HCT116 (cell line): ENCODE measurements around the gene MRPL21. TPM values are rescaled to one million over a fixed set of nuclear protein-coding genes. Genes with fewer than 3 reads are reported as not detected.

ENCODE experiments used
- ATAC-seq: fragments of 200-7000 bp; cut with Tn5 transposase; 2 replicates; pipeline ENCODE4 v1.9.1; 2020; ENCODE audit warnings: mild to moderate bottlenecking, moderate library complexity
- BruUV-seq: library from RNA; stranded (reverse); fragments of 400-500 nt; replicated peaks from 2 replicates; lab custom pipeline; 2021; lab: Mats Ljungman, UMichigan
- CTCF ChIA-PET: fragments of 300-600 bp; sonication (Branson Sonifier 250); formaldehyde crosslinking; loops from one replicate; lab custom pipeline; 2021; ENCODE audit warnings: antibody characterized with exemption; lab: Charles Lee
- POLR2A ChIA-PET: fragments of 300-600, 350-600 bp; sonication (Branson Sonifier 250); formaldehyde crosslinking; loops from one replicate; lab custom pipeline; 2021; ENCODE audit warnings: antibody characterized with exemption; lab: Charles Lee
- RAD21 ChIA-PET, 2 experiments: fragments of 300-600 bp; sonication (Branson Sonifier 250); formaldehyde crosslinking; loops; one replicate each; lab custom pipeline; 2023; ENCODE audit warnings: low total read pairs in 2 of 2; ENCODE audit not compliant: uncharacterized antibody in 2 of 2, unreplicated experiment in 2 of 2, low non-redundant PET in 1 of 2; lab: Charles Lee
- DNase-seq: peaks from one replicate; pipeline ENCODE4 v3.0.0-alpha.2; 2010; ENCODE audit warnings: low read depth, low spot score
- H2AFZ ChIP-seq: fragments of 200-600 bp; shearing (Covaris generic), sonication (generic); 2 replicates; pipeline ENCODE4 v1.6.1; 2017; ENCODE audit warnings: low read depth, mixed run types, mixed read lengths, antibody characterized with exemption, low read length; ENCODE audit not compliant: poor library complexity, severe bottlenecking
- H3K27ac ChIP-seq: 2 replicates; pipeline ENCODE4 v1.5.1; 2012; ENCODE audit warnings: low read depth, low read length
- H3K27me3 ChIP-seq: fragments of 200-600 bp; sonication (generic); 2 replicates; pipeline ENCODE4 v1.6.1; 2016; ENCODE audit warnings: mixed run types, low read length, mixed read lengths; ENCODE audit not compliant: insufficient read depth
- H3K36me3 ChIP-seq, 2 experiments: fragments of 200-500 bp in 1 of 2; fragments of 200-600 bp in 1 of 2; sonication (Bioruptor generic) in 1 of 2; sonication (generic) in 1 of 2; 2 replicates each; pipeline versions ENCODE4 v1.5.1 to v1.6.1; 2014 to 2016; ENCODE audit warnings: low read length in 2 of 2, inconsistent platforms in 1 of 2, mixed read lengths in 1 of 2, mixed run types in 1 of 2; ENCODE audit not compliant: insufficient read depth in 2 of 2, control insufficient read depth in 1 of 2
- H3K4me1 ChIP-seq, 2 experiments: fragments of 200-600 bp in 1 of 2; sonication (generic) in 1 of 2; 2 replicates each; pipeline versions ENCODE4 v1.5.1 to v1.6.1; 2012 to 2017; ENCODE audit warnings: low read length in 2 of 2, inconsistent platforms in 1 of 2, mild to moderate bottlenecking in 1 of 2, mixed read lengths in 1 of 2, mixed run types in 1 of 2, moderate library complexity in 1 of 2; ENCODE audit not compliant: insufficient read depth in 2 of 2, control insufficient read depth in 1 of 2
- H3K4me2 ChIP-seq: fragments of 200-600 bp; sonication (generic); 2 replicates; pipeline ENCODE4 v1.6.1; 2017; ENCODE audit warnings: mixed run types, low read length, mixed read lengths
- H3K4me3 ChIP-seq, 2 experiments: fragments of 200-600 bp in 1 of 2; sonication (generic) in 1 of 2; replicated peaks in 1 of 2; 2 replicates each; pipeline ENCODE4 v1.5.1; 2011 to 2016; ENCODE audit warnings: low read length in 2 of 2, control low read depth in 1 of 2, low read depth in 1 of 2, mild to moderate bottlenecking in 1 of 2, mixed read lengths in 1 of 2, mixed run types in 1 of 2
- H3K79me2 ChIP-seq: fragments of 200-600 bp; sonication (generic); 2 replicates; pipeline ENCODE4 v1.6.1; 2017; ENCODE audit warnings: mild to moderate bottlenecking, mixed run types, low read length, moderate library complexity, mixed read lengths; ENCODE audit not compliant: insufficient read depth
- H3K9ac ChIP-seq: fragments of 200-600 bp; sonication (generic); 2 replicates; pipeline ENCODE4 v1.6.1; 2016; ENCODE audit warnings: low read length, mixed read lengths
- H3K9me2 ChIP-seq: fragments of 200-600 bp; sonication (generic), shearing (Covaris generic); 2 replicates; pipeline ENCODE4 v1.6.1; 2017; ENCODE audit warnings: mixed run types, mild to moderate bottlenecking, moderate library complexity; ENCODE audit not compliant: insufficient read depth
- H3K9me3 ChIP-seq, 2 experiments: fragments of 200-500 bp in 1 of 2; fragments of 200-600 bp in 1 of 2; sonication (Bioruptor generic) in 1 of 2; sonication (generic) in 1 of 2; 2 replicates each; pipeline ENCODE4 v1.6.1; 2014 to 2017; ENCODE audit warnings: low read length in 2 of 2, mixed read lengths in 2 of 2, inconsistent platforms in 1 of 2, low read depth in 1 of 2, mild to moderate bottlenecking in 1 of 2, mixed run types in 1 of 2, moderate library complexity in 1 of 2; ENCODE audit not compliant: control insufficient read depth in 1 of 2, insufficient read depth in 1 of 2
- H4K20me1 ChIP-seq: fragments of 200-600 bp; sonication (generic), shearing (Covaris generic); 2 replicates; pipeline ENCODE4 v1.6.1; 2017; ENCODE audit warnings: mixed run types, mild to moderate bottlenecking, moderate library complexity; ENCODE audit not compliant: insufficient read depth
- CEBPB ChIP-seq: IDR thresholded peaks from 2 replicates; pipeline ENCODE4 v1.6.1; 2012; ENCODE audit warnings: low read depth
- CTCF ChIP-seq, 3 experiments: fragments of 200-600 bp in 1 of 3; sonication (generic) in 1 of 3; IDR thresholded peaks in 2 of 3; conservative IDR thresholded peaks in 1 of 3; 2 replicates each; pipeline ENCODE4 v1.5.1; 2012 to 2017; ENCODE audit warnings: low read depth in 2 of 3, low read length in 2 of 3, antibody characterized with exemption in 1 of 3, borderline replicate concordance in 1 of 3, control low read depth in 1 of 3, mild to moderate bottlenecking in 1 of 3, mixed read lengths in 1 of 3, mixed run types in 1 of 3, moderate library complexity in 1 of 3; ENCODE audit not compliant: insufficient read depth in 1 of 3
- EGR1 ChIP-seq: IDR thresholded peaks from 2 replicates; pipeline ENCODE4 v1.6.1; 2012; ENCODE audit warnings: low read depth
- EZH2phosphoT487 ChIP-seq: fragments of 200-600 bp; IDR thresholded peaks from 2 replicates; pipeline ENCODE4 v1.6.1; 2018; ENCODE audit warnings: antibody characterized with exemption, borderline replicate concordance
- JUND ChIP-seq: IDR thresholded peaks from 2 replicates; pipeline ENCODE4 v1.6.1; 2012
- MAX ChIP-seq: IDR thresholded peaks from 2 replicates; pipeline ENCODE4 v1.6.1; 2012
- POLR2AphosphoS5 ChIP-seq: IDR thresholded peaks from 2 replicates; pipeline ENCODE4 v1.6.1; 2011; ENCODE audit warnings: mild to moderate bottlenecking, low read depth, low read length, moderate library complexity
- RAD21 ChIP-seq: IDR thresholded peaks from 2 replicates; pipeline ENCODE4 v1.6.1; 2012; ENCODE audit warnings: low read depth, mild to moderate bottlenecking
- SP1 ChIP-seq: IDR thresholded peaks from 2 replicates; pipeline ENCODE4 v1.6.1; 2012; ENCODE audit warnings: low read depth
- SRF ChIP-seq: IDR thresholded peaks from 2 replicates; pipeline ENCODE4 v1.6.1; 2012; ENCODE audit warnings: low read depth
- YY1 ChIP-seq: IDR thresholded peaks from 2 replicates; pipeline ENCODE4 v1.6.1; 2011; ENCODE audit warnings: low read length, low read depth, moderate library complexity, mild to moderate bottlenecking; ENCODE audit not compliant: insufficient replicate concordance; ENCODE audit errors: extremely low read depth
- ZBTB33 ChIP-seq: IDR thresholded peaks from 2 replicates; pipeline ENCODE4 v1.6.1; 2011; ENCODE audit warnings: mild to moderate bottlenecking, low read length, moderate library complexity; ENCODE audit not compliant: insufficient replicate concordance; ENCODE audit errors: extremely low read depth
- intact Hi-C: fragments of 100-400 bp; cut with micrococcal nuclease; formaldehyde crosslinking; loops from 2 replicates; pipeline ENCODE4 v1.10.0; 2022
- total RNA-seq: library from RNA; stranded (reverse); gene quantifications from one replicate; pipeline ENCODE4 v1.2.1, GENCODE V29; 2021; ENCODE audit not compliant: unreplicated experiment

The MRPL21 gene
- total RNA-seq, 1 experiment from 2014 or later, result 90.2 TPM

- TF ChIP-seq RAD21 (no peak), CTCF (IDR thresholded peaks at IDR 0.05 in 2 of 3, conservative IDR thresholded peaks at IDR 0.05 in 1 of 3; ENCODE audit: borderline replicate concordance in 1 of 3, insufficient read depth in 1 of 3, low read depth in 2 of 3, low read length in 2 of 3) (no peak), SRF (no peak)
These were observed 20.0 kb upstream of the MRPL21 start (continued) for GRCh38 chr11:68923614-68924013.

GRCh38 chr11:68916439-68916838, 12.8 kb upstream of the MRPL21 start:
- Histone ChIP-seq H3K36me3 (peaks cover 19 to 29% of the 10 kb centered on the region in 2 experiments; a peak in 3 of 4 replicates), H3K9me2 (no peaks in the 10 kb centered on the region), H4K20me1 (no peaks in the 10 kb centered on the region), H3K79me2 (no peaks in the 10 kb centered on the region; the same call in 1 of the 2 replicates), H3K4me1 (no peaks in the 10 kb centered on the region), H2AFZ (no peak overlapping the region), H3K9me3 (no peaks in the 10 kb centered on the region), H3K9ac (no peak overlapping the region), H3K4me2 (no peak overlapping the region), H3K27me3 (no peaks in the 10 kb centered on the region), H3K27ac (no peak overlapping the region), H3K4me3 (no peak overlapping the region)
- RAD21 ChIA-PET, result no interaction called here
- CTCF ChIA-PET, result no interaction called here
- no peak for TF ChIP-seq POLR2AphosphoS5
- no peak for TF ChIP-seq EZH2phosphoT487
- no peak for TF ChIP-seq YY1
- TF ChIP-seq JUND, result no peak
- TF ChIP-seq EGR1, result no peak
- no peak for TF ChIP-seq SP1
- no peak for TF ChIP-seq MAX
- no peak for TF ChIP-seq SRF
- TF ChIP-seq ZBTB33, result no peak
- no peak for TF ChIP-seq CEBPB
- POLR2A ChIA-PET, result no interaction called here
- BruUV-seq, result no TSS peak
- intact Hi-C loops, result no loop called here
- DNase-seq, result no peak
- ATAC-seq, result no peak
